Endothelial cell of umbilical vein (primary cell): ENCODE results near the gene SCN3B. TPM values are rescaled to one million over a fixed set of nuclear protein-coding genes. Genes with fewer than 3 reads are reported as not detected.

Source experiments
- BruUV-seq: library from RNA; stranded (reverse); fragments of 400-500 nt; replicated peaks from 2 replicates; lab custom pipeline; 2021; lab: Mats Ljungman, UMichigan
- CTCF ChIA-PET: fragments of 300-600, 350-600 bp; sonication (Branson Sonifier 250); formaldehyde crosslinking; loops from one replicate; lab custom pipeline; 2021; ENCODE audit warnings: antibody characterized with exemption, inconsistent platforms; lab: Charles Lee
- POLR2A ChIA-PET: fragments of 300-600, 350-600 bp; sonication (Branson Sonifier 250); formaldehyde crosslinking; loops from one replicate; lab custom pipeline; 2021; ENCODE audit warnings: antibody characterized with exemption, inconsistent platforms; lab: Charles Lee
- DNase-seq: peaks from one replicate; pipeline ENCODE4 v3.0.0-alpha.2; 2011; ENCODE audit warnings: low read depth, low spot score
- FAIRE-seq: peaks from 2 replicates; lab custom pipeline; 2011; peaks lifted over from hg19 to GRCh38; lab: Jason Lieb, UNC
- H2AFZ ChIP-seq: 2 replicates; pipeline ENCODE4 v1.6.0; 2012; ENCODE audit warnings: low read depth, low read length, control low read depth, inconsistent platforms
- H3K27ac ChIP-seq: 2 replicates; pipeline ENCODE4 v1.5.1; 2011; ENCODE audit warnings: low read depth, mild to moderate bottlenecking, control low read depth, low read length, moderate library complexity; ENCODE audit not compliant: insufficient read depth
- H3K27me3 ChIP-seq, 2 experiments: 2 replicates each; pipeline versions ENCODE4 v1.6.0 to v1.6.1; 2011; ENCODE audit warnings: low read length in 2 of 2, mixed read lengths in 1 of 2; ENCODE audit not compliant: control insufficient read depth in 2 of 2, insufficient read depth in 2 of 2
- H3K36me3 ChIP-seq, 2 experiments: 2 replicates in 1 of 2; 3 replicates in 1 of 2; pipeline ENCODE4 v1.5.1; 2011; ENCODE audit warnings: low read length in 2 of 2, mild to moderate bottlenecking in 1 of 2, moderate library complexity in 1 of 2; ENCODE audit not compliant: control insufficient read depth in 2 of 2, insufficient read depth in 2 of 2; ENCODE audit errors: extremely low read depth in 1 of 2
- H3K4me1 ChIP-seq: 3 replicates; pipeline ENCODE4 v1.5.1; 2011; ENCODE audit warnings: mild to moderate bottlenecking, low read length; ENCODE audit not compliant: control insufficient read depth, insufficient read depth; ENCODE audit errors: extremely low read depth
- H3K4me2 ChIP-seq: 2 replicates; pipeline ENCODE4 v1.6.1; 2011; ENCODE audit warnings: low read length, control low read depth, mixed read lengths; ENCODE audit not compliant: insufficient read depth
- H3K4me3 ChIP-seq, 3 experiments: fragments of 200-600 bp in 1 of 3; sonication (generic), shearing (Covaris generic) in 1 of 3; replicated peaks in 1 of 3; 2 replicates each; pipeline ENCODE4 v1.5.1; 2011 to 2016; ENCODE audit warnings: control low read depth in 3 of 3, low read length in 3 of 3, mild to moderate bottlenecking in 2 of 3, inconsistent platforms in 1 of 3, low read depth in 1 of 3, moderate library complexity in 1 of 3; ENCODE audit not compliant: insufficient read depth in 1 of 3
- H3K79me2 ChIP-seq: 2 replicates; pipeline ENCODE4 v1.6.0; 2012; ENCODE audit warnings: low read length, inconsistent platforms; ENCODE audit not compliant: control insufficient read depth, insufficient read depth
- H3K9ac ChIP-seq: replicated peaks from 2 replicates; pipeline ENCODE3; 2011; ENCODE audit warnings: low read length, control low read depth; ENCODE audit not compliant: insufficient read depth; ENCODE audit errors: extremely low read depth
- H3K9me1 ChIP-seq: replicated peaks from 3 replicates; pipeline ENCODE4 v1.6.0; 2011; ENCODE audit warnings: mild to moderate bottlenecking, low read length; ENCODE audit not compliant: control insufficient read depth, insufficient read depth; ENCODE audit errors: extremely low read depth
- H3K9me3 ChIP-seq: replicated peaks from 2 replicates; pipeline ENCODE4 v1.5.1; 2012; ENCODE audit warnings: low read length, inconsistent platforms; ENCODE audit not compliant: control insufficient read depth, insufficient read depth
- H4K20me1 ChIP-seq: replicated peaks from 2 replicates; pipeline ENCODE3; 2011; ENCODE audit warnings: mild to moderate bottlenecking, low read length; ENCODE audit not compliant: control insufficient read depth, insufficient read depth; ENCODE audit errors: extremely low read depth
- CTCF ChIP-seq, 2 donors: IDR thresholded peaks; 1 replicate in 1 of 2; 2 replicates in 1 of 2; pipeline ENCODE4 v1.5.1; 2011; ENCODE audit warnings: low read length in 2 of 2, mild to moderate bottlenecking in 2 of 2, moderate library complexity in 2 of 2, control low read depth in 1 of 2, inconsistent platforms in 1 of 2, low read depth in 1 of 2; ENCODE audit not compliant: insufficient read depth in 1 of 2; ENCODE audit errors: extremely low read depth in 1 of 2
- EZH2 ChIP-seq: IDR thresholded peaks from 2 replicates; pipeline ENCODE4 v1.6.1; 2012; ENCODE audit warnings: borderline replicate concordance, low read depth, mild to moderate bottlenecking, moderate library complexity, low read length, inconsistent platforms; ENCODE audit not compliant: severe bottlenecking
- FOS ChIP-seq: IDR thresholded peaks from 2 replicates; pipeline ENCODE4 v1.6.1; 2011; ENCODE audit warnings: mild to moderate bottlenecking, low read length, moderate library complexity, borderline replicate concordance; ENCODE audit not compliant: insufficient read depth
- GATA2 ChIP-seq: IDR thresholded peaks from 2 replicates; pipeline ENCODE4 v1.7.0; 2011; ENCODE audit warnings: low read depth, mild to moderate bottlenecking, moderate library complexity, mixed read lengths, low read length; ENCODE audit not compliant: insufficient read length, insufficient read depth
- JUN ChIP-seq: IDR thresholded peaks from 2 replicates; pipeline ENCODE4 v1.6.1; 2011; ENCODE audit warnings: borderline replicate concordance, low read depth; ENCODE audit not compliant: insufficient read length, insufficient read depth
- MAX ChIP-seq: IDR thresholded peaks from 2 replicates; pipeline ENCODE4 v1.6.1; 2011; ENCODE audit not compliant: insufficient read depth, insufficient read length
- MYC ChIP-seq: IDR thresholded peaks from one replicate; pipeline ENCODE4 v1.6.1; 2011; ENCODE audit warnings: mild to moderate bottlenecking, low read depth, low read length
- POLR2A ChIP-seq: IDR thresholded peaks from 2 replicates; pipeline ENCODE4 v1.6.1; 2012; ENCODE audit warnings: low read depth, mild to moderate bottlenecking, control low read depth, low read length
- POLR2AphosphoS5 ChIP-seq: IDR thresholded peaks from 2 replicates; pipeline ENCODE4 v1.6.1; 2012; ENCODE audit warnings: low read depth, mild to moderate bottlenecking, control low read depth, low read length, moderate library complexity; ENCODE audit not compliant: insufficient read depth
- dilution Hi-C: fragments of 300-500 bp; cut with MboI; formaldehyde crosslinking; loops from one replicate; pipeline ENCODE4 v1.15.0; 2019; ENCODE audit warnings: low sequenced_read_pairs; ENCODE audit not compliant: extremely low pct_ligation_motif_present
- intact Hi-C: fragments of 100-400 bp; cut with micrococcal nuclease; formaldehyde crosslinking; loops from one replicate; pipeline ENCODE4 v1.10.0; 2022
- polyA plus RNA-seq, 4 experiments: library from polyadenylated mRNA; depleted of rRNA in 3 of 4; stranded (reverse) in 3 of 4; unstranded in 1 of 4; fragments of >200 nt; gene quantifications; 2 replicates each; pipeline versions ENCODE4 v1.2.1 to v1.2.3, GENCODE V29; 2011 to 2012; ENCODE audit warnings: missing spikeins in 1 of 4
- total RNA-seq: library from RNA; stranded (reverse); gene quantifications from 2 replicates; pipeline ENCODE4 v1.2.3, GENCODE V29; 2021

SCN3B gene
- total and polyA plus RNA-seq, 2 donors (not counting 3 experiments of a cell fraction or from before 2014, with no cell fraction given), result 0.72 to 1.4 TPM

- no TSS peak for BruUV-seq
- dilution Hi-C loops (no loop called here), intact Hi-C loops (no loop called here)
- H3K4me1 ChIP-seq, result no peaks in the 10 kb centered on the region
- H3K27me3 ChIP-seq, result no peaks in the 10 kb centered on the region
- no peak overlapping the region for H2AFZ ChIP-seq
- H3K9me3 ChIP-seq, result no peaks in the 10 kb centered on the region
- no peak overlapping the region for H3K9ac ChIP-seq
- FAIRE-seq, result no peak
- H3K9me1 ChIP-seq, result no peaks in the 10 kb centered on the region
- no peaks in the 10 kb centered on the region for H3K79me2 ChIP-seq
- TF ChIP-seq MYC, result no peak
- DNase-seq, result no peak
- no peaks in the 10 kb centered on the region for H4K20me1 ChIP-seq
- H3K4me3 ChIP-seq, result no peak overlapping the region
- ChIA-PET POLR2A (no interaction called here), CTCF (interaction anchor here (0.9 to 2.2 kb wide), 5 partner anchors 9 to 91 kb away, joined by 3 to 5 read pairs (median 4); no protein-coding TSS in a partner anchor)
- H3K4me2 ChIP-seq, result no peak overlapping the region
- no peaks in the 10 kb centered on the region for H3K36me3 ChIP-seq
- H3K27ac ChIP-seq, result no peak overlapping the region
Measured at GRCh38 chr11:123671534-123671933, 17.1 kb upstream of the SCN3B start.

GRCh38 chr11:123670081-123670480, 15.7 kb upstream of the SCN3B start:
- CTCF ChIA-PET, result interaction anchor here (1.1 to 1.8 kb wide), 2 partner anchors 14 to 79 kb away, joined by 3 to 4 read pairs; no protein-coding TSS in a partner anchor
- no peaks in the 10 kb centered on the region for H3K9me1 ChIP-seq
- intact Hi-C loops (no loop called here), dilution Hi-C loops (no loop called here)
- BruUV-seq, result no TSS peak
- no peaks in the 10 kb centered on the region for H3K36me3 ChIP-seq
- DNase-seq, result no peak
- no peak for TF ChIP-seq MAX
- TF ChIP-seq JUN, result no peak
- TF ChIP-seq CTCF (IDR thresholded peaks at IDR 0.05; ENCODE audit: extremely low read depth in 1 of 2, insufficient read depth in 1 of 2, low read depth in 1 of 2, low read length in 2 of 2), result no peak
- TF ChIP-seq GATA2, result no peak
- no peak for TF ChIP-seq MYC
- TF ChIP-seq FOS, result no peak
- no peak for TF ChIP-seq EZH2
- TF ChIP-seq POLR2A, result no peak
- TF ChIP-seq POLR2AphosphoS5, result no peak
- H4K20me1 ChIP-seq, result no peaks in the 10 kb centered on the region
- H3K9me3 ChIP-seq, result no peaks in the 10 kb centered on the region
- no peak overlapping the region for H3K4me3 ChIP-seq
- H3K4me1 ChIP-seq, result no peaks in the 10 kb centered on the region
- no peak overlapping the region for H3K9ac ChIP-seq
- no peaks in the 10 kb centered on the region for H3K27me3 ChIP-seq
- H2AFZ ChIP-seq, result no peak overlapping the region
- no peak overlapping the region for H3K4me2 ChIP-seq
- no peak for FAIRE-seq
- POLR2A ChIA-PET, result no interaction called here
- H3K79me2 ChIP-seq, result no peaks in the 10 kb centered on the region
- H3K27ac ChIP-seq, result no peak overlapping the region
